Tibial nerve (tissue), 4 donors: ENCODE data around the gene LMF1. TPM values are rescaled to one million over a fixed set of nuclear protein-coding genes. Genes with fewer than 3 reads are reported as not detected.

Experiments used
- DNase-seq, 2 donors: peaks; one replicate each; pipeline ENCODE4 v3.0.0-alpha.2; 2019; ENCODE audit warnings: low spot score in 2 of 2
- H3K27ac ChIP-seq, 4 donors: fragments of 200-600 bp; sonication (generic) in 3 of 4; one replicate each; pipeline ENCODE4 v1.5.1; 2017 to 2019; ENCODE audit warnings: mild to moderate bottlenecking in 1 of 4
- H3K27me3 ChIP-seq, 2 donors: fragments of 200-600 bp; sonication (generic) in 1 of 2; one replicate each; pipeline versions ENCODE4 v1.5.1 to v1.6.0; 2017 to 2019
- H3K36me3 ChIP-seq, 3 donors: fragments of 200-600 bp; sonication (generic); one replicate each; pipeline ENCODE4 v1.5.1; 2018 to 2019
- H3K4me1 ChIP-seq, 4 donors: fragments of 200-600 bp; sonication (generic) in 3 of 4; one replicate each; pipeline ENCODE4 v1.5.1; 2017 to 2019
- H3K4me3 ChIP-seq, 4 donors: fragments of 200-600 bp; sonication (generic) in 3 of 4; one replicate each; pipeline ENCODE4 v1.5.1; 2017 to 2019; ENCODE audit warnings: mild to moderate bottlenecking in 1 of 4, moderate library complexity in 1 of 4
- H3K9me3 ChIP-seq, 4 donors: fragments of 200-600 bp; sonication (generic) in 3 of 4; one replicate each; pipeline ENCODE4 v1.5.1; 2017 to 2019
- CTCF ChIP-seq, 5 experiments: fragments of 200-600 bp in 3 of 5; fragments of 450-650 bp in 2 of 5; sonication (generic) in 3 of 5; IDR thresholded peaks; one replicate each; pipeline ENCODE4 v1.5.1; 2016 to 2019; ENCODE audit warnings: antibody characterized with exemption in 5 of 5, mild to moderate bottlenecking in 3 of 5, moderate library complexity in 2 of 5
- EP300 ChIP-seq, 2 donors: sonication (generic); formaldehyde crosslinking; IDR thresholded peaks; one replicate each; pipeline ENCODE4 v1.6.1; 2017; ENCODE audit warnings: antibody characterized with exemption in 2 of 2, mild to moderate bottlenecking in 1 of 2
- POLR2A ChIP-seq, 2 donors: fragments of 450-650 bp; IDR thresholded peaks; one replicate each; pipeline ENCODE4 v1.6.1; 2017; ENCODE audit warnings: antibody characterized with exemption in 2 of 2, mild to moderate bottlenecking in 2 of 2, moderate library complexity in 2 of 2
- WGBS, 2 donors: methylation state at CpG; one replicate each; pipeline ENCODE4 v1.1.5; 2018; 5-methylcytosine and 5-hydroxymethylcytosine counted together
- total RNA-seq, 4 donors: library from RNA; depleted of rRNA; stranded (reverse); fragments of >200 nt; gene quantifications; one replicate each; pipeline ENCODE4 v1.1.0, GENCODE V29; 2016

Gene LMF1
- total RNA-seq, 4 donors from 2014 or later: 24.5 to 58.5 (median 31.8) TPM

GRCh38 chr16:827513-827912 lies 143.3 kb downstream of the LMF1 start:
- H3K27me3 ChIP-seq: peaks cover 0 to 50% of the 10 kb centered on the region in 2 donors

GRCh38 chr16:825341-826061 lies 145.3 kb downstream of the LMF1 start:
- Histone ChIP-seq H3K27ac (no peak overlapping the region), H3K36me3 (no peaks in the 10 kb centered on the region), H3K27me3 (peaks cover 0 to 40% of the 10 kb centered on the region in 2 donors), H3K4me3 (peak overlapping the region in 2 of 4 donors; percentile 6 to 8), H3K4me1 (peaks cover 0 to 11% (median 0%) of the 10 kb centered on the region in 4 donors), H3K9me3 (no peaks in the 10 kb centered on the region)
- DNase-seq: no peak
- WGBS, 2 donors: 40 to 47% methylated on average over 26 to 33 of the region's 36 CpGs
- TF ChIP-seq CTCF (IDR thresholded peaks at IDR 0.05): no peak
- no peak for TF ChIP-seq EP300 (IDR thresholded peaks at IDR 0.05)
- TF ChIP-seq POLR2A (IDR thresholded peaks at IDR 0.05): no peak

More at GRCh38 chr16:827513-827912, 143.3 kb downstream of the LMF1 start:
- Histone ChIP-seq H3K36me3 (no peaks in the 10 kb centered on the region), H3K27ac (no peak overlapping the region), H3K4me1 (peaks cover 0 to 20% (median 0%) of the 10 kb centered on the region in 4 donors), H3K9me3 (no peaks in the 10 kb centered on the region), H3K4me3 (no peak overlapping the region)
- 82 to 88% methylated on average over 20 to 22 of the region's 24 CpGs for WGBS, 2 donors
- DNase-seq: no peak
- TF ChIP-seq EP300 (IDR thresholded peaks at IDR 0.05): no peak
- TF ChIP-seq CTCF (IDR thresholded peaks at IDR 0.05): no peak
- no peak for TF ChIP-seq POLR2A (IDR thresholded peaks at IDR 0.05)

- Histone ChIP-seq H3K4me1 (peaks cover 0 to 11% (median 0%) of the 10 kb centered on the region in 4 donors), H3K27me3 (peaks cover 2 to 43% of the 10 kb centered on the region in 2 donors), H3K36me3 (no peaks in the 10 kb centered on the region), H3K4me3 (no peak overlapping the region), H3K9me3 (no peaks in the 10 kb centered on the region), H3K27ac (no peak overlapping the region)
- 87 to 93% methylated on average over 23 to 24 of the region's 25 CpGs for WGBS, 2 donors
- TF ChIP-seq POLR2A (IDR thresholded peaks at IDR 0.05) (no peak), EP300 (IDR thresholded peaks at IDR 0.05) (no peak), CTCF (IDR thresholded peaks at IDR 0.05) (no peak)
- no peak for DNase-seq
Measured at GRCh38 chr16:824601-825000, 146.2 kb downstream of the LMF1 start.

- no peak overlapping the region for H3K4me3 ChIP-seq
- H3K27ac ChIP-seq: no peak overlapping the region
- TF ChIP-seq EP300 (IDR thresholded peaks at IDR 0.05): no peak
- TF ChIP-seq POLR2A (IDR thresholded peaks at IDR 0.05): no peak
- no peak for TF ChIP-seq CTCF (IDR thresholded peaks at IDR 0.05)
- H3K9me3 ChIP-seq: no peaks in the 10 kb centered on the region
- no peak for DNase-seq
- WGBS, 2 donors: 86 to 88% methylated on average over 17 to 20 of the region's 22 CpGs
- H3K27me3 ChIP-seq: peaks cover 2 to 47% of the 10 kb centered on the region in 2 donors
- H3K4me1 ChIP-seq: peaks cover 0 to 11% (median 0%) of the 10 kb centered on the region in 4 donors
- no peaks in the 10 kb centered on the region for H3K36me3 ChIP-seq
Measured at GRCh38 chr16:824194-824593, 146.6 kb downstream of the LMF1 start.

- TF ChIP-seq CTCF (IDR thresholded peaks at IDR 0.05) (no peak), POLR2A (IDR thresholded peaks at IDR 0.05) (no peak), EP300 (IDR thresholded peaks at IDR 0.05) (no peak)
- DNase-seq: no peak
- no peak overlapping the region for H3K4me3 ChIP-seq
- no peaks in the 10 kb centered on the region for H3K9me3 ChIP-seq
- WGBS, 2 donors: 89 to 93% methylated on average over 9 of the region's 9 CpGs
- peaks cover 0 to 11% (median 0%) of the 10 kb centered on the region in 4 donors for H3K4me1 ChIP-seq
- no peaks in the 10 kb centered on the region for H3K36me3 ChIP-seq
- no peak overlapping the region for H3K27ac ChIP-seq
- H3K27me3 ChIP-seq: peaks cover 2 to 60% of the 10 kb centered on the region in 2 donors
Measured at GRCh38 chr16:822909-823297, 147.9 kb downstream of the LMF1 start.
